GM21717 (cell line): ENCODE data around the gene CFAP46.
"Not testable (repeated sequence)": the region's sequence is repeated elsewhere in the genome, so short reads cannot be mapped to it uniquely, and the experiment has no call there.

Source experiments
- ATAC-seq: cut with Tn5 transposase; IDR thresholded peaks from one replicate; pipeline ENCODE4 v1.9.1; 2021; ENCODE audit warnings: mild to moderate bottlenecking, moderate library complexity; ENCODE audit not compliant: unreplicated experiment

Gene CFAP46

DNA sequence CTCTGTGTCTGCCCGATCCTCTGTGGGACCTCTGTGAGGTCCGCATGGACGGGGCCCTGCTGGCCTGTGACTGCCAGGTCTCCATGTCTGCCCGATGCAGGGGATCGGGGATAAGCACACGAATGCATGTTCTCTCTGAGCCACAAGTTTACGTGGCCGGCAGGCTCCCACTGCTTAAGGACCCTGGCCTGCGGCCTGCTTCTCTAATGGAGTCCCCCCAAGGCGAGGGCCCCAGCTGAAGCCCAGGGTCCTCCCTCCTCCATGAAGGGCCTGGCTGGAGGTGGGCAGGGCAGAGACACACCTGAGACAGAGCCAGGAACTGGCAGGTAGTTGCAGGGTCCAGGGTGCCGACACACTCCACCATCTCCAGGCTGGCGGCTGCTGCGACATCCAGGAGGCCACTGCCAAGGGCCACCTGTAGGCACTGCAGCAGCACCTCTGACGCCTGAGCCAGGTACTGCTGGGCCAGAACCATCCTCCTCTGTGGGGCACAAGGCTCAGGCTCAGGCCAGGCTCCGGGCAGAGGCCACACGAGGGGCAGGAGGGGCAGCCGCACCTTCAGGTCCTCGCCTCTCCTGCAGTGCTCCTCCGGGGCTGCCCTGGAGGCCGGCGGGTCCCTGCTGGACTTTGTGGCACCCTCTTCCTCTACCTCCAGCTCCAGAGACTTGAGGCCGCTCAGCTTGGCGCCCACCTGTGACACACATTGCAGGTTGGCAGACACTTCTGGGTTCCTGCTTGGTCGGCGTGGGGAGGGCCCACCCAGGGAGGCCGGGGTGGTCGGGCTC is 95.5 kb downstream of the CFAP46 start:
- ATAC-seq, result no peak

DNA sequence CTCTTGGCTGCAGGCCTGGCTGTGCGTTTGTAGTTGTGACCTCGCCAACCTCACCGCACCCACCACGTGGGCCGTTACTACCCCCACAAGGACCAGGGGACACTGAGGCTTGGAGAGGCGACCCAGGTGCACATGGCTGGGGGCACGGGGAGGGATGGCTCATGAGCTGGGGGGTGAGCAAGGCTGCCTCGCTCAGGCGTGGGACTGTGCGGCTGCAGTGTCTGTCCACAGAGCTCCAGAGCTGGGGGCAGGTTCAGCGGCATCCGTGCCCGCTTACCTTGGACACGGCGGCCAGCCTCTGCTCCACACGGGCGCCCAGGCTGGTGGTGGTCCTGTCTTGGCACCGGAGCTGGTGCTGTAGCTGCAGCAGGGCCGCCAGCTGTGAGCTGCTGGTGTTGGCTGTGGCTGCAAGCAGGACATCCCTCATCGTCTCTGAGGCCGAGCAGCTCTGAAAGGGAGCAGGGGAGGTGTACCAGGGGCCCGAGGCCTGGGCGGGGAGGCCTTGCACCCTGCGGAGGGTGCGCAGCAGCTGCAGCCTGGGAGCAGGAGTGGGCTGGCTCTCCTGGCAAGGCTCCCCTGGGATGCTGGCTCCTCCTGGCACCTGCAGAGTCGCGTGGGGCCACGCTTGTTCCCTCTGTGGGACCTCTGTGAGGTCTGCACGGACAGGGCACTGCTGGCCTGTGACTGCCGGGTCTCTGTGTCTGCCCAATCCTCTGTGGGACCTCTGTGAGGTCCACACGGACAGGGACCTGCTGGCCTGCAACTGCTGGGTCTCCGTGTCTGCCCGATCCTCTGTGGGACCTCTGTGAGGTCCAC is 96.4 kb downstream of the CFAP46 start:
- no peak for ATAC-seq

DNA sequence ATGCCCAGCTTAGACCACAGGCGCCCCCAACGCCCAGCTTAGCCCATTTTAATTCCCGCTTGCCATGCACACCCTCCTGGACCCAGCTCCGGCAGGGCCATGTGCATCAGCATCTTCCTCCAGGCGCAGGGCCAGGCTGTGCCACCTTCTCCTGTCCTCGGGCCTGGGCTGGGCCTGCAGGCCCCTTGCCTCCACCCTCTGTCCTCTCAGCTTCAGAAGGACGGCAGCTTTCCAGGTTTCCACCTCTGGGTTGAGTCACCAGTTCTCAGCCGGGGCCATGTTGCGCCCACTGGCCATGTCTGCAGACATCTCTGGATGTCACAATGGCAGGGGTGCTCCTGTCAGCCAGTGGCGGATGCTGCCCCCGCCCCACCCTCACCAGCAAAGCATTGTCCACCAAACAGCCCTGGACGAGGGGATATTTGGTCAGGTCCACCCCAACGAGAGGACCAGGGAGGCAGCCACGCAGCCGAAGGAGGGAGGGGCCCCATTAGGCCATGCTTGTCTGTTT is 97.3 kb downstream of the CFAP46 start:
- ATAC-seq, result no peak

DNA sequence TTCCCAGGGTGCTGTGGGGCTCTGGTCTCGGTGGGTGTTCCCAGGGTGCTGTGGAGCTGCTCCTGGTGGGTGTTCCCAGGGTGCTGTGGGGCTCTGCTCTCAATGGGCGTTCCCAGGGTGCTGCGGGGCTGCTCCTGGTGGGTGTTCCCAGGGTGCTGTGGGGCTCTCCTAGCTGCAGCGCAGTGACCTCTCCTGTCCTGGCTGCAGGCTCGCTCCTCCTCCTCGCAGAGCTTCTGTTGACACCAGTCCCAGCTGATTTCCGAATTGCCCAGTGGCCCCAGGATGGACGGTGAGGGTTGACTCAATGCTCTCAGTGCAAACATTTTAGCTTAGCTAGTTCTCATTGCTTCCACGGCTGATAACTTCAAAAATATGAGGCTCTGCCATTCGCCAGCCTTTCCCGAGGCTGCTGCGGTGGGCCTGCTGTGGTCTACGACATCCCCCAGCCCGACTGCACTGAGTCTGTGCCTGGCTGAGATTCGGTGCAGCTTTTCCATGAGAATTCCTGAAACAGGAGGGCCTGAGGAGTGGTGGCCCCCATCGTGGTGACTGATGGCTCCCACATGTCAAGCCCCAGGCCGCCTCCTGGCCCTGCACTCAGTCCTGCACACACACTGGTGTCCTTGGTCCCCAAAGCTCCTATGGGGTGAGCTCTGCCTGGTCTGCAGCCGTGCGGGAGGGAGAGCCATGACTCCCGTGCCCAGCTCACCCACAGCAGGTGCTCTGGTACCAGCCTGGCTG is 98.1 kb downstream of the CFAP46 start:
- no peak for ATAC-seq

DNA sequence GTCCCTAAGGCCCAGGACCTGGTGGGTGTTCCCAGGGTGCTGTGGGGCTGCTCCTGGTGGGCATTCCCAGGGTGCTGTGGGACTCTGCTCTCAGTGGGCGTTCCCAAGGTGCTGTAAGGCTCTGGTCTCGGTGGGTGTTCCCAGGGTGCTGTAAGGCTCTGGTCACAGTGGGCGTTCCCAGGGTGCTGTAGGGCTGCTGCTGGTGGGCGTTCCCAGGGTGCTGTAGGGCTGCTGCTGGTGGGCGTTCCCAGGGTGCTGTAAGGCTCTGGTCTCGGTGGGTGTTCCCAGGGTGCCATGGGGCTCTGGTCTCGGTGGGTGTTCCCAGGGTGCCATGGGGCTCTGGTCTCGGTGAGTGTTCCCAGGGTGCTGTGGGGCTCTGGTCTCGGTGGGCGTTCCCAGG is 99.1 kb downstream of the CFAP46 start:
- not testable (repeated sequence) for ATAC-seq

DNA sequence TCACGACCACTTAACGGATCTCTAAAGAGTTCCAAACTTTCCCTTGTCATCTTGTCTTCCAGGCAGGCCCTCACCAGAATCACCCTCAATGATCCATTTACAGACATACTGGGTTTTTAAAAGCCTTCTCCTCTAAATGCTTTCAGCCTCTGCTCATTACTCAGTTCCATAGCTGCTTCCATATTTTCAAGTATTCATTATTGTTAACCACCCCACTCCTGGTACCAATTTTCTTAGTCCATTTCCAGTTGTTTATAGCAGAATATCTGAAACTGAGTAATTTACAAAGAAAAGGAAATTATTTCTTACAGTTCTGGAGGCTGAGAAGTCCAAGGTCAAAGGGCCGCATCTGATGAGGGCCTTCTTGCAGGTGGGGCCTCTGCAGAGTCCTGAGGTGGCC is 100.0 kb downstream of the CFAP46 start:
- no peak for ATAC-seq

DNA sequence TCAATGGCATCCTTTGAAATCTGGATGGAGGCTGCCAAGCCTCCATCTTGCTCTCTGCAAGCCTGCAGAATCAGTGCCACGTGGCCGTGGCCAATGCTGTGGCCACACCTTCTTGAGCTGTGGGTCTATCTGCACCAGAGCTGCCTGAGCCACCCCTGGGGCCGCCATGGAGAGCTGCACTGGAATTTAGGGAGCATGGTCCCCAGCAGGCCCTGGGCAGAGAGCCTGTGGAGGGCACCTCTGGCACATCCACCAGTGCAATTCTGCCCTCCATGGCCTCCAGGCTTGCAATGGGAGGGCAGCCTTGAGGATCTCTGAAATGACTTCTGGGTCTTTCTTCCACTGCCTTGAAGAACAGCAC is 100.8 kb downstream of the CFAP46 start:
- ATAC-seq, result no peak

DNA sequence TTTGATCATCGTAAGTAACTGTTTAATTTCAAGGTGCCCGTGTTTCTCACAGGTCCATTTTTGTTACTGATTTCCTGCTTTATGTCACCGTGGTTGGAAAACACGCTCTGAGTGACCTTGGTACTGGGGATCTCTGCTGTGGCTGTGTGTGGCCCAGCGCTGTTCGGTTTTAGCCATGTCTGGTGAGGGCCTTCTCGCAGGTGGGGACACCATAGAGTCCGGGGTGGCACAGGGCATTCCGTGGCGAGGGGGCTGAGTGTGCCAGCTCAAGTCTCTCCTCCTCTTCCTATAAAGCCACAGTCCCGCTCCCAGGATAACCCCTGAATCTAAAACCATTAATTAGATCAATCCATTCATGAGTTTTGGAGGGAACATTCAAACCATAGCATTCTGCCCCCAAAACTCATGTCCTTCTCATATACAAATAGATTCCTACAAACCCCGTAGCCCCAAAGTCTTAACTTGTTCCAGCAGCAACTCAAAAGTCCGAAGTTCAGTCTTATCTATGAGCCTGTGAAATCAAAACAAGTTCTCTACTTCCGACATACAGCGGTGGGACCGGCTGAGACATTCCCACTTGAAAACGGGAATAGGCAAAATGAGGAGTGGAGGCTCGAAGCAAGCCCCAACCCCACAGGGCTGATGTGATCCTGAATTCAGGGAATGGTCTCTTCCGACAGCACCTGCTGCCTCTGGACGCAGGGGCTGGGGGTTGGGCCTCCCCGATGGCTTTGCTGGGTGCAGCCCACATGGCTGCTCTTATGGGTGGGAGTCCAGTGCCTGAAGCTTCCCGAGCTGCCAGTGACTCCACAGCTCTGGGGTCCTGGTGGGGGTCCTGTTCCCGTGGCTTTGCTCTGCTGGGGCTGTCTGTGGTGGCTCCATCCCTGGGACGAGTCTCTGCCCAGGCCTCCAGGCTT is 101.4 kb downstream of the CFAP46 start:
- ATAC-seq, result no peak

DNA sequence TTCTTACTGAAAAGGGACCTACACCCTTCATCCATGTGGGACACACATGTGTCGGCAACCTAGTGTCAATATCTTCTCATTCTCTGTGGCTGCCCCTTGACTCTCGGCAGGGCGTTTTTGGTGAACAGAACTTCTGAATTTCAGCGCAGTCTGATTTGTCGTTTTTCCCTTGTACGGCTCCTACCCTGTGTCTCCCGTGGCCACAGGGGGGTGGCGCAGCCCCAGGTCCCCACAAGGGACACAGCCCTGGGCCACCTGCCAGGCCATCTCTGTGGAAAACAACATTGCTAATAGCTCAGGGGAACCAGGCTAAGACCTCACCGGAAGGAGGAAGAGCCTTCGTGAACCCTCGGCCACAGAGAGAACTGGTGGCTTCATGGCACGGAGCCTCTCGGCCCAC is 103.3 kb downstream of the CFAP46 start:
- no peak for ATAC-seq

DNA sequence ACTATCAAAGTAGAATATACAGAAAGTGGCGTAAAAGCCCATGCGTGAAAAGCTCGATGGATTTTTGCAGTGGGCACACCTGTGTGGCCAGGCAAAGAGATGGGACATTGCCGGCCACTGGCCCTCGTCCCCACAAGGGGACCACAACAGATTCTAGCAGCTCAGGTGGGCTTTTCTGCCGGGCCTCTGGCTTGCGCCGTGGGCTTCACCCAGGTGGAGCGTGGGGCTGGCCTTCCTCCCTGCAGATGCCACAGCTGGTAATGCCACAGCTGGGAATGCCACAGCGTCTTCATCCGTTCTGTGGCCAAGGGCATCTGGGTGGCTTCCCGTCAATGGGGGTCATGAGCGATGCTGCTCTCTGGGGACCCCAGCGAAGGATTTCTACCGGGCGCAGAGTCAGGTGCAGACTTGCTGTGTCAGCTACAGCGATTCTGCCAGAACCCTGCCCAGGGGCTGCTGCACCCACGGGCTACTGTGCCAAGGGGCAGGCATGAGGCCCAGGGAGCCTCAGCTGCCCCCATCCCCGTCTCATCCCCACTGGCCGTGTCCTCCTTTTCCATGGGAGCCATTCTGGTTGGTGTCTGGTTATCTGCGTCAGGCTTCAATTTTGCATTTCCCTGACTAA is 103.9 kb downstream of the CFAP46 start:
- no peak for ATAC-seq

DNA sequence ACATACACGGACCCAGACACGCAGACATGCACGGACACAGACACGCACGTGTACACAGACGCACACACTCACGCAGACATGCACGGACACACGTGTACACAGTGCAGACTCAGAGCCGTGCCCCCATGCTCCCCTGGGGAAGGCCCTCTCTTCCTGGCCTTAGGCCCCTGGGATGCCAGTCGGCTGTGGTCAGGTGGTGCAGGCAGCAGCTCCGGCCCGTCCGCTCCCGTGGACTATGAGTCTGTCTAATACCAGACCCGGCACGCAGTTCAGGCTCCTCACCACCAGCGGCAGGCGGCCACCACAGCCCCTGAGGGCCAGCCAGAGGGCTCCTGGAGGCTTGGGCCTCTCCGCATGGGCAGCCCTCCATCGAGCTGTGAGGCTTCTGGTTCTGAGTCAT is 104.5 kb downstream of the CFAP46 start:
- ATAC-seq, result no peak

DNA sequence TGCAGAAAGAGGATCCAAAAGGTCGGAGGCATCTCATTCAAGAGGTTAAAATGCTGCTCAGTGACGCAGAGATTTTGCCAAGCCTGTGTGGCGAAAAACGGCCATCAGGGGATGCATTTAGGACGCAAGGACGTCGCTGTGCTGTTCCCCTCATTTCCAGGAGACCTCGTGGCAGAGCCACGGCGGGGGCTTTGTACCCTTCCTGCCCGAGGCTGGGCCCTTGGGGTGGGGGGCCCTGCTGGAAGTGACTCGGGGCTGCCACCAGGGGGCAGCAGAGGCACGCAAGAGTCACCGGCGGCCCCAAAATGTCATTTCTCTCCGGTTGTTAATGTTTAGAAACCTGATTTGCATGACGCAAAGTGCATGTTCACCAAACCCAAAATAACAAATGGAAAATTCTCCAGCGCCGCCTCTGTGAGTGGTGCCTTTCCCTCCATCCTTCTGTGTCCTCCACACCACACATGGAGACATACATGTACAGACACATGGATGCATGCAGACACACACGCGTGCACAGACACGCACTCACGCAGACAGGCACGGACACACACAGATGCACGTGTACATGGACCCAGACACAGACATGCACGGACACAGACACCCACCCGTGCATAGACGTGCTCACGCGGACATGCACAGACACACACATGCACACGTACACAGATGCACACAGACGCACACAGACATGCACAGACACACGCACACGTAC is 105.4 kb downstream of the CFAP46 start:
- no peak for ATAC-seq

DNA sequence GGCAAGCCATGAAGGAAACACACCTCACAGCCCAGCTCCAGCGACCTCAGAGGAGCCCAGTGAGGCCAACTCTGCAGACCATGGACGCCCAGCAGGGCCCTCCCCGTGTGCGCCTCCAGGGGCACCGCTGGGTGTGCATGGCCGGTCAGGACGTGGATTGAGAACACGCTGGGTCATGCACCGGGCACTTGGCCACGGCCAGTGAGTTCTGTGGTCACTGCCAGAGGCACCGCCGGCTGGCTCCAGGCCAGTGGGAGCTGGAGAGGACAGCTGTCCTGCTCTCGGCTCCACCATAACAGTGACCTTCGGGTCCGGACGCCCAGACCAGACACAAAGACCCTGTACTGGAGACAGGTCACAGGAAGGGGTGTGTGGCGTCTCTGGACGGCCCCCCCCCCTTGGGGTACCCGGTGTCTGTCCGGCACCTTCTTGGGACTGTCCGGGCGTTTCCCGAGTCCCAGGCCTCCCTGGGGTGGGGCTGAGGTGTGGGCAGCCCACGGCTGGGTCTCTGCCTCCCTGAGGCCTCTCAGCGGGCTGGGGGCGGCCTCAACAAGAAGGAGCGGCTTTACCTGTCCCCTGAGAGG is 106.0 kb downstream of the CFAP46 start:
- ATAC-seq, result no peak

DNA sequence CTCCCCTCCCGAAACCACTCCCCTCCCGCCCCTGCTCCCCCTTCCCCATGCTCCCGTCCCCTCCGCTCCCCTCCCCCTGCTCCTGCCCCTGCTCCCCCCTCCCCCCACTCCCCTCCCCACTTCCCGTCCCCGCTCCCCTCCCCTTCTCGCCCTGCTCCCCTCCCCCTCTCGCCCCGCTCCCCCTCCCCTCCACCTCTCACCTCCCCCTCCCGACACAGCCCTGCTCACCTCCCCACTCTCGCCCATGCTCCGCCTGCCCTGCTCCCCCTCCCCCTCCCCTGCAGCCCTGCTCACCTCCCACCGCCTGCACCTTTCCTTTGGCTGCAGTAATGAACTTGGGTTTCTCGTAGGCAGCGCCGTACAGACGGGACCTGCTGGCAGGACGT is 106.5 kb downstream of the CFAP46 start:
- no peak for ATAC-seq

DNA sequence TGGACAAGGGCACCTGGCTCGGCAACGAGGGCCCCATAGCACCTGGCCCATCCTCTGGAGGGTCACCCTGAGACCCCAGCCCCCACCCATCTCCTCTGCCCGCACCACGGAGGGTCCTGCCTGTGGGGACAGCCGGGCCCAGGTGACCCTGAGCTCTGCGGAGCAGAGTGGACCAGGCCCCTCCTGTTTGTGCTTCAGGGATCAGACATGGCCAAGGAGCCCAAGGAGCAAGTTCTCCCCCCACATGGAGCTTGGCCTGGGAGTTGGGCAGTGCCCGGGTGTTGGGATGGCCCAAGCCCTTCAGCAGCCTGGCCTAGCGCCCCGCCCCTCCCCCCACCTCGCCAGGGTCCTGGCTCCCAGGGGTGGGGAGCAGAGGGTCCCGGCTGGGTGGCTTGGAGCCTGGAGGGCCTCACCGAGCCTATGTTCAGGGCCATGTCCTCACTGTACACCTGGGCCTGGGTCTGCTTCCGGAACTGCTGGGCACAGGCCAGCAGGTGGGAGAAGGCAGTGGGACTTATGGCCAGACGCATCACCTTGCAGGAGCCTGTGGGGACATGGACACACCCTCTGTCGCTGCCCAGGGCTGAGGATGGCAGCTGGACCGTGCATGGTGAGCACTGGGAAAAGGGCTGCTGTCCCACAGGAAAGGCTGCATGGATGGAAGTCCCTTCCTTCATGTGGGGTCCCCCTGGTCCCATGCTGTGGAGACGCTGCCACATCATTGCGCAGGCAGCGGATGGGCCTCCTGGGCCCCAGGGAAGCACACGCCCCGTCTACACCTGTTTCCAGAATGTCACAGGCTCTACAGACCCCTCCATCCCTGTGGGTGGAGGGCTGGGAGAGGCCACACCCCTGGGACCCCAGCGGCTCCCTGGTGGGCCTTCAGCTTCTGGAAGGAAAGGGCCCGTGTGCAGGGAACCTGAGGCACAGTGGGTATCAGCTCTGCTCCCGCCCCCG is 107.2 kb downstream of the CFAP46 start:
- ATAC-seq, result no peak

DNA sequence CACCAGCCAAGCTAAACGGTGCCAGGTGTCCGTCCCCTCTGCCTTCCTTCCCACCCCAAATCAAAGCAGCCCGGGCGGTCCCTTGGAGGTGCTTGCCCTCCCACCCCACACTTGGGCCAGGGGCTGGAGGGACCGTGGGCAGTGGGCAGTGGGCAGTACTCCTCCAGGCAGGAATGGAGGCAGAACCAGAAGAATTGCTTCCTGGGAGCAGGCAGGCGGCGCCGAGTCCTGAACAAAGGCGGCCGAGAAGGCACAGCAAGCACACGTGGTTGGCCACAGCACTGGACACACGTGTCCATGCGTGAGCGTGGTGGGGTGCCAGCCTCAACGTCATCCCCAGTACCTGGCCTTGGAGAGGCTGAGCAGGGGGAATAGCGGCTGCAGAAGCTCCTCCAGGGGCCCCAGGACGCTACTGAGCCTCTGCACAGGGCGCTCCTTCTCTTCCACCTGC is 108.0 kb downstream of the CFAP46 start:
- no peak for ATAC-seq

DNA sequence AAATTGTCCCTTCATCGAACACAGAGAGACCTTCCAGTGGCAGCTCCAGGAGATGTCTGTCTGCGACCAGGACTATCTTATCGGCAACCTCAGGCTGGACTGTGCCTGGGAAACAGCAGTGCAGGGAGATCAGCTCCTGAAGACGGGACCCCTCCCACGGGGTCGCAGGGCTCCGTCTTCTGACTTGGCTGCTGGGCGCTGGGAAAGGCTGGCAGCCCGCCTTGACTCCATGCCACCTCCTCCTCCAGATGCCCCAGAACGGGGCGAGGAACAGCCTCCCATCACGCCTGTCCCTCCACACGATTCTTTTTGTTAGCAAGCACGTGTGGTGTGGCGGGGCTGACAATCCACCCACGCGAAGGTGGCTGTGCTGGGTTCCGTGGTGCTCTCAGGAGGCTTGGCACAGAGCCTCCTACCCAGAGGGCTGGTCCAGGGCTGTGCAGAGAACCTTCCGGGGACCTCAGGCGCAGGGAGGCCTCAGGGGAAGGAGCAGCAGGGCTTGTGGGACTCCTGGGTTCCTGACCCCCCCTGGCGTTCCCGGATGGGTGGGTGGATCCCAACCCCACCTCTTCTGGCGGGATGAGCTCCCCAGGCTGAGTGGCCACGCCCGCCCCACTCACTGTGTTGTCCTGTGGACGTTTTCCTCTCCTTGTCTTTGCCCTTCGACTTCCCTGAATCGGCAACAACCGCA is 108.8 kb downstream of the CFAP46 start:
- ATAC-seq, result no peak
